B cell (primary cell): ENCODE results near the gene CDC45. TPM values are rescaled to one million over a fixed set of nuclear protein-coding genes. Genes with fewer than 3 reads are reported as not detected.

ENCODE experiments used
- ATAC-seq: fragments of 200-7000 bp; cut with Tn5 transposase; one replicate; pipeline ENCODE4 v1.10.0; 2021; ENCODE audit warnings: low read depth, mild to moderate bottlenecking, moderate number of reproducible peaks, moderate library complexity
- CTCF ChIA-PET: fragments of 350-600 bp; sonication (Branson Sonifier 250); formaldehyde crosslinking; loops from one replicate; lab custom pipeline; 2021; ENCODE audit warnings: antibody characterized with exemption, inconsistent platforms; lab: Charles Lee
- POLR2A ChIA-PET: fragments of 350-600 bp; sonication (Branson Sonifier 250); formaldehyde crosslinking; loops from one replicate; lab custom pipeline; 2021; ENCODE audit warnings: antibody characterized with exemption; lab: Charles Lee
- DNase-seq: peaks from one replicate; pipeline ENCODE4 v3.0.0; 2013
- H2AFZ ChIP-seq: 2 replicates; pipeline ENCODE4 v1.6.1; 2012; ENCODE audit warnings: mild to moderate bottlenecking, low read depth, low read length; ENCODE audit not compliant: insufficient read depth, poor library complexity, severe bottlenecking
- H3K27ac ChIP-seq, 2 donors: 1 replicate in 1 of 2; 2 replicates in 1 of 2; pipeline ENCODE4 v1.5.1; 2012 to 2013; ENCODE audit warnings: low read length in 2 of 2, mild to moderate bottlenecking in 2 of 2, moderate library complexity in 1 of 2
- H3K27me3 ChIP-seq, 4 experiments: fragments of 200-600 bp in 1 of 4; sonication (generic) in 1 of 4; replicated peaks in 1 of 4; 1 replicate in 2 of 4; 2 replicates in 2 of 4; pipeline versions ENCODE4 v1.6.1 to v1.7.0; 2013 to 2016; ENCODE audit warnings: low read length in 3 of 4, mild to moderate bottlenecking in 2 of 4, mixed read lengths in 1 of 4, moderate library complexity in 1 of 4; ENCODE audit not compliant: insufficient read depth in 4 of 4, control insufficient read depth in 3 of 4; ENCODE audit errors: control extremely low read depth in 1 of 4
- H3K36me3 ChIP-seq, 2 experiments: replicated peaks in 1 of 2; 1 replicate in 1 of 2; 2 replicates in 1 of 2; pipeline versions ENCODE4 v1.6.1 to v1.7.1; 2013; ENCODE audit warnings: low read length in 1 of 2; ENCODE audit not compliant: insufficient read depth in 2 of 2, control insufficient read depth in 1 of 2; ENCODE audit errors: control extremely low read depth in 1 of 2, extremely low read depth in 1 of 2
- H3K4me1 ChIP-seq, 2 donors: fragments of 200-600 bp in 1 of 2; sonication (generic) in 1 of 2; 1 replicate in 1 of 2; 2 replicates in 1 of 2; pipeline versions ENCODE4 v1.5.1 to v1.6.1; 2013 to 2017; ENCODE audit warnings: low read length in 2 of 2; ENCODE audit not compliant: control insufficient read depth in 2 of 2, insufficient read depth in 2 of 2
- H3K4me2 ChIP-seq: replicated peaks from 2 replicates; pipeline ENCODE3; 2012; ENCODE audit warnings: mild to moderate bottlenecking, low read depth, low read length; ENCODE audit not compliant: poor library complexity, severe bottlenecking
- H3K4me3 ChIP-seq, 5 experiments: fragments of 200-600 bp in 1 of 5; sonication (generic) in 1 of 5; 1 replicate in 3 of 5; 2 replicates in 2 of 5; pipeline versions ENCODE4 v1.5.1 to v1.7.0; 2011 to 2016; ENCODE audit warnings: low read length in 4 of 5, mild to moderate bottlenecking in 4 of 5, low read depth in 2 of 5, control low read depth in 1 of 5, moderate library complexity in 1 of 5; ENCODE audit not compliant: insufficient read depth in 1 of 5; ENCODE audit errors: control extremely low read depth in 1 of 5, extremely low read depth in 1 of 5
- H3K79me2 ChIP-seq: fragments of 200-600 bp; sonication (generic); one replicate; pipeline ENCODE4 v1.6.0; 2016; ENCODE audit warnings: low read length; ENCODE audit not compliant: control insufficient read depth, insufficient read depth
- H3K9ac ChIP-seq: fragments of 200-600 bp; sonication (generic); 2 replicates; pipeline ENCODE4 v1.6.1; 2017; ENCODE audit warnings: mild to moderate bottlenecking, low read length, moderate library complexity
- H3K9me3 ChIP-seq, 3 donors: one replicate each; pipeline versions ENCODE4 v1.6.1 to v1.7.1; 2013; ENCODE audit warnings: low read length in 2 of 3; ENCODE audit not compliant: control insufficient read depth in 2 of 3, insufficient read depth in 1 of 3; ENCODE audit errors: control extremely low read depth in 1 of 3
- H4K20me1 ChIP-seq: 2 replicates; pipeline ENCODE4 v1.6.0; 2012; ENCODE audit warnings: mild to moderate bottlenecking, low read length; ENCODE audit not compliant: insufficient read depth, control insufficient read depth, poor library complexity, severe bottlenecking
- H3K27ac Mint-ChIP-seq: one replicate; pipeline ENCODE4 v1.8.0; 2021; ENCODE audit warnings: mixed read lengths
- H3K27me3 Mint-ChIP-seq: one replicate; pipeline ENCODE4 v1.8.0; 2021; ENCODE audit warnings: mixed read lengths
- H3K4me1 Mint-ChIP-seq: one replicate; pipeline ENCODE4 v1.8.0; 2021; ENCODE audit warnings: mixed read lengths
- H3K4me3 Mint-ChIP-seq: one replicate; pipeline ENCODE4 v1.8.0; 2021; ENCODE audit warnings: mixed read lengths
- H3K9me3 Mint-ChIP-seq: one replicate; pipeline ENCODE4 v1.8.0; 2022; ENCODE audit warnings: mixed read lengths; ENCODE audit not compliant: insufficient read depth
- CTCF ChIP-seq: fragments of 200-600 bp; IDR thresholded peaks from one replicate; pipeline ENCODE4 v1.8.0; 2022; ENCODE audit warnings: antibody characterized with exemption, mild to moderate bottlenecking
- EZH2 ChIP-seq: IDR thresholded peaks from 2 replicates; pipeline ENCODE4 v1.6.1; 2012; ENCODE audit warnings: borderline replicate concordance, low read depth, mild to moderate bottlenecking, moderate library complexity, low read length; ENCODE audit not compliant: insufficient read depth, poor library complexity, severe bottlenecking
- WGBS: methylation state at CpG from one replicate; pipeline ENCODE4 v1.1.5; 2013; ENCODE audit warnings: missing lambda C conversion rate; ENCODE audit not compliant: insufficient coverage; 5-methylcytosine and 5-hydroxymethylcytosine counted together
- intact Hi-C: fragments of 100-400 bp; cut with micrococcal nuclease; formaldehyde crosslinking; loops from one replicate; pipeline ENCODE4 v1.10.0; 2022
- polyA plus RNA-seq: library from polyadenylated mRNA; depleted of rRNA; stranded (reverse); fragments of >200 nt; gene quantifications from 2 replicates; pipeline ENCODE4 v1.2.3, GENCODE V29; 2012
- total RNA-seq, 2 donors: library from RNA; stranded (reverse); fragments of 120-200 nt in 1 of 2; gene quantifications; 1 replicate in 1 of 2; 2 replicates in 1 of 2; pipeline versions ENCODE4 v1.2.3 to v1.2.4, GENCODE V29; 2013 to 2022

Gene CDC45
- total and polyA plus RNA-seq, 2 donors (not counting 1 experiment from before 2014, with no cell fraction given), result 0.49 to 1.4 TPM

GRCh38 chr22:19477321-19478044, 2.2 kb upstream of the CDC45 start:
- no peaks in the 10 kb centered on the region for H3K27me3 ChIP-seq
- no peak overlapping the region for H2AFZ ChIP-seq
- H4K20me1 ChIP-seq, result peaks cover 34% of the 10 kb centered on the region
- H3K79me2 ChIP-seq, result peaks cover 60% of the 10 kb centered on the region
- TF ChIP-seq EZH2, result no peak
- TF ChIP-seq CTCF, result peak; percentile 41
- peak overlapping the region; percentile 98 for H3K9ac ChIP-seq
- peak overlapping the region in 4 of 5 experiments; percentile 66 to 83 (median 80) for H3K4me3 ChIP-seq
- no peak for ATAC-seq
- WGBS, result 32% methylated on average over 3 of the region's 5 CpGs
- intact Hi-C loops, result loop anchor here (2.0 kb wide), 1 partner anchor 145 kb away; no protein-coding TSS in a partner anchor
- POLR2A ChIA-PET, result interaction anchor here (0.7 to 1.2 kb wide), 2 partner anchors 45 to 333 kb away, joined by 3 to 6 read pairs; partner anchors contain the start of gene MRPL40
- DNase-seq, result peak; percentile 32
- peak overlapping the region; percentile 67 for H3K27ac Mint-ChIP-seq
- H3K9me3 ChIP-seq, result no peaks in the 10 kb centered on the region
- peaks cover 16 to 20% of the 10 kb centered on the region in 2 donors for H3K4me1 ChIP-seq
- H3K4me3 Mint-ChIP-seq, result peak overlapping the region; percentile 98
- H3K4me2 ChIP-seq, result peak overlapping the region; percentile 92
- no peak overlapping the region for H3K27ac ChIP-seq
- no peaks in the 10 kb centered on the region for H3K9me3 Mint-ChIP-seq
- no peaks in the 10 kb centered on the region for H3K27me3 Mint-ChIP-seq
- H3K4me1 Mint-ChIP-seq, result peaks cover 23% of the 10 kb centered on the region
- H3K36me3 ChIP-seq, result peaks cover 4 to 28% of the 10 kb centered on the region in 2 experiments
- CTCF ChIA-PET, result interaction anchor here (0.6 to 5.5 kb wide), 17 partner anchors 15 to 369 kb away, joined by 3 to 29 read pairs (median 3); partner anchors contain the start of genes C22orf39, CLTCL1, ESS2 and HIRA
